Measurements from ENCODE around the gene ITSN2.

DNA sequence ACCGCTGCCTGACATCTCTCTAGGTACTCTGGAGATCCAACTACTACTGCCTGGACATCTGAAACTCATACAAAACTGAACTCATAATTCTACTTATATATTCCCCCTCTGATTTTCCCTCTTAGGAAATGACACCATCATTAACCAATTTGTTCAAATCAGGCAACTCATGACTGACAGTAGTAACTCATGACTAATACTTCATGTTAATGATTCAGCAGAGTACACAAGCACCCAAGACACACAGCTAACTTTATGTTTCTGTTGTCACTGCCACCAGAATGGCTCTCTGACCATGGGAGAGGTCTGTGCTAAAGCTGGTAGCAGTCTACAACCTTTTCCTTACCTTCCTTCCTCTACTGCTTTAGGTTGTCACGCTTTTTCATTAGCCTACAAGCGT, 91.1 kb downstream of the ITSN2 start:
- TF ChIP-seq, protein P1, sequence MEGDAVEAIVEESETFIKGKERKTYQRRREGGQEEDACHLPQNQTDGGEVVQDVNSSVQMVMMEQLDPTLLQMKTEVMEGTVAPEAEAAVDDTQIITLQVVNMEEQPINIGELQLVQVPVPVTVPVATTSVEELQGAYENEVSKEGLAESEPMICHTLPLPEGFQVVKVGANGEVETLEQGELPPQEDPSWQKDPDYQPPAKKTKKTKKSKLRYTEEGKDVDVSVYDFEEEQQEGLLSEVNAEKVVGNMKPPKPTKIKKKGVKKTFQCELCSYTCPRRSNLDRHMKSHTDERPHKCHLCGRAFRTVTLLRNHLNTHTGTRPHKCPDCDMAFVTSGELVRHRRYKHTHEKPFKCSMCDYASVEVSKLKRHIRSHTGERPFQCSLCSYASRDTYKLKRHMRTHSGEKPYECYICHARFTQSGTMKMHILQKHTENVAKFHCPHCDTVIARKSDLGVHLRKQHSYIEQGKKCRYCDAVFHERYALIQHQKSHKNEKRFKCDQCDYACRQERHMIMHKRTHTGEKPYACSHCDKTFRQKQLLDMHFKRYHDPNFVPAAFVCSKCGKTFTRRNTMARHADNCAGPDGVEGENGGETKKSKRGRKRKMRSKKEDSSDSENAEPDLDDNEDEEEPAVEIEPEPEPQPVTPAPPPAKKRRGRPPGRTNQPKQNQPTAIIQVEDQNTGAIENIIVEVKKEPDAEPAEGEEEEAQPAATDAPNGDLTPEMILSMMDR (conservative IDR thresholded peaks at IDR 0.05 in 1 of 2, IDR thresholded peaks at IDR 0.05 in 1 of 2; ENCODE audit: low read depth in 1 of 2, low read length in 2 of 2): no peak
- TF ChIP-seq EZH2 (IDR thresholded peaks at IDR 0.05; ENCODE audit: low read length, missing control alignments): no peak
